Measurements from ENCODE around the gene ADAM8.

Gene ADAM8

DNA sequence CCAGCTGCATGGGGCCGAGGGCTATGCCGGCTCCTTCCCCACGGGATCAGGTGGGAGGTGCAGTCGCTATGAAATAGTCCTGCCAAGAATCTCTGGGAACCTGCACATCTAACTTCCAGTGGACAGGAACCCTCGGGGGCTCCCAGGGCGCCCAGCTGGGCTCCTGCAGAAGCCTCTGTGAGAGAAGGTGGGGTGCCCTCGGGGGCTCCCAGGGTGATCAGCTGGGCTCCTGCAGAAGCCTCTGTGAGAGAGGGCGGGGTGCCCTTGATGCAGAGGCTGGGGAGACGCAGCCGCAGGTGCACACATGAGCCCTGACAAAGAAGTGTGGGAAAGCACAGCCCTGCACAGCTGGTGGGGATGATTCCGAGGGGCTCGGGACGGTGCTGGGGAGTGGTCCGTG is 33.1 kb downstream of the ADAM8 start:
- TF ChIP-seq EZH2 (IDR thresholded peaks at IDR 0.05; ENCODE audit: borderline replicate concordance, low read depth, low read length, severe bottlenecking) (no peak), CTCF (IDR thresholded peaks at IDR 0.05; ENCODE audit: borderline replicate concordance, extremely low read depth, low read length, poor library complexity, severe bottlenecking) (no peak)
- H4K20me1 ChIP-seq (ENCODE audit: insufficient read depth, low read length): 0 out of 2 replicates have a peak, but pooled peaks cover 3% of the 10 kb centered on the region
- no peak overlapping the region for H3K4me3 ChIP-seq (ENCODE audit: low read depth in 1 of 2, low read length in 2 of 2)
- H3K4me2 ChIP-seq (ENCODE audit: insufficient read depth, low read length): no peak overlapping the region
- no peak overlapping the region for H3K9ac ChIP-seq (ENCODE audit: low read depth, low read length)
- H2AFZ ChIP-seq (ENCODE audit: low read depth, low read length): no peak overlapping the region
- no peaks in the 10 kb centered on the region for H3K27me3 ChIP-seq (ENCODE audit: insufficient read depth, low read length, poor library complexity)
- DNase-seq (no peak), ATAC-seq (ENCODE audit: insufficient read depth, low read depth) (no peak)
- H3K9me3 ChIP-seq (ENCODE audit: insufficient read depth, low read length, severe bottlenecking): no peaks in the 10 kb centered on the region
- H3K4me1 ChIP-seq (ENCODE audit: insufficient read depth, low read length): no peaks in the 10 kb centered on the region
- H3K27ac ChIP-seq (ENCODE audit: low read length): no peak overlapping the region
- H3K36me3 ChIP-seq (ENCODE audit: insufficient read depth, low read length): no peaks in the 10 kb centered on the region
- no peaks in the 10 kb centered on the region for H3K79me2 ChIP-seq (ENCODE audit: insufficient read depth, low read length)

DNA sequence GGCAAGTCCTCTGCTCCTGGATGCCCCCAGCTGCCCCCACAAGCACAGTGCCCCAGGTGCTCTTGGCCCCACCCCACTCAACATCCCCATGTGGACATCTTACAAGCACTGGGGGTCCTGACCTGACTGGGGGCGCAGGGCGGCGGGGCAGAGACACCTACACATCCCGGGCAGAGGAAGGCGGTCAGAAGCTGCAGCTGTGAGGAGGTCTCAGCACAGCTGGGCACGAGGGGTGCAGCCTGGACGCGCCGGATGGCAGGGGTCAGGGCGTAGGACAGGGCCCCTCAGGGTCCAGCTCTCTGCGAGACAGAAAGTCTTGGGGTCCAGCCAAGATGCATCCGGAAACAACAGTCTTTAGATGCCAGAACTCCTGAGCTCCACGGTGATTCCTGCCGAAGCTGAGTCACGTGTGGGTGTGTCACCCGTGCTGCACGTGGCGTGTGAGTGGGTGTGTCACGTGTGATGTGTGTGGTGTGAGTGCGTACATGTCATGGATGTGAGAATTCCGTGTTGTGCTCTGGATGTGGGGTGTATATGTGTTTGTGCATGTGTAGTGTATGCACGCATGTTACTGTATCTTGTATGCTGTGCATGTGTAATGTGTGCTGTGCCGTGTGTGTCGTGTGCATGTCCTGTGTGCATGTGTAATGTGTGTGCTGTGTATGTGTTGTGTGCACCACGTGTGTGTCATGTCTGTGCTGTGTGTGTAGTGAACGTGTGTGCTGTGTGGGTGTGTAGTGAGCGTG is 33.9 kb downstream of the ADAM8 start:
- TF ChIP-seq EZH2 (IDR thresholded peaks at IDR 0.05; ENCODE audit: borderline replicate concordance, low read depth, low read length, severe bottlenecking): no peak
- TF ChIP-seq CTCF (IDR thresholded peaks at IDR 0.05; ENCODE audit: borderline replicate concordance, extremely low read depth, low read length, poor library complexity, severe bottlenecking): no peak
- no peak overlapping the region for H3K9ac ChIP-seq (ENCODE audit: low read depth, low read length)
- no peak overlapping the region for H3K4me2 ChIP-seq (ENCODE audit: insufficient read depth, low read length)
- no peaks in the 10 kb centered on the region for H3K36me3 ChIP-seq (ENCODE audit: insufficient read depth, low read length)
- no peak overlapping the region for H3K4me3 ChIP-seq (ENCODE audit: low read depth in 1 of 2, low read length in 2 of 2)
- H3K4me1 ChIP-seq (ENCODE audit: insufficient read depth, low read length): no peaks in the 10 kb centered on the region
- no peaks in the 10 kb centered on the region for H3K9me3 ChIP-seq (ENCODE audit: insufficient read depth, low read length, severe bottlenecking)
- no peak overlapping the region for H2AFZ ChIP-seq (ENCODE audit: low read depth, low read length)
- H3K27me3 ChIP-seq (ENCODE audit: insufficient read depth, low read length, poor library complexity): no peaks in the 10 kb centered on the region
- ATAC-seq (ENCODE audit: insufficient read depth, low read depth) (no peak), DNase-seq (no peak)
- no peak overlapping the region for H3K27ac ChIP-seq (ENCODE audit: low read length)
- no peaks in the 10 kb centered on the region for H3K79me2 ChIP-seq (ENCODE audit: insufficient read depth, low read length)
- H4K20me1 ChIP-seq (ENCODE audit: insufficient read depth, low read length): 0 out of 2 replicates have a peak, but pooled peaks cover 3% of the 10 kb centered on the region

DNA sequence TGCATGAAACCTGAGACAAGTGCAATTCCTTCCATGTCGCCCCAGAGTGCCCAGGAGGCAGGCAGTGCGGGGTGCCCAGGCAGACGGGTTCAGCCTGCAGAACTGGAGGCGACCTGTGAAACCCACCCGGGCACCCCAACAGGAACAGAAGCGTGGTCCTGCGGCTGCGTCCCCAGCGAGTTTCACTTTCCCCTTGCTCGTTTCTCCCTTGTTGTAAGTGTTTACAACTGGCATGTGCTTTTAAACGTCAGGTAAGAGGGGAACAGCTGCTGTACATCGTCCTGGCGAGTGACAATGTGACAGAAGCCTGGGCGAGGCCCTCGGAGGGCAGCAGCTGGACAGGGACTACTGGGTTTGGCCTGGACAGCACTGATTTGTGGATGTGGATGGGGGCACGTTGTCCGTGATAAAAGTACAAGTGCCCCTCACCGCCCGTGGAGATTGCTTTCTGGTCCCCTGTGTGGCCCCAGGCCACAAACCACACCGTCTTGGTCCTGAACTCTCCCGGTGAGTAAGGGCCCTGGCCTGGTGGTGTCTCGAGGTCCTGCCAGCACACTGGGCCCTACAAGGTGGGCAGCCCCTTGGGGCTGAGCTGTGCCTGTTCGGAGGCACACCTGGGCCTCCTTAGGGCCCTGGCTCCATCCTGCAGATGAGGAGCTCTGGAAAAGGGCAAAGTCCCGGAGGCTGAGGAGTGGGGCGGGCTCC is 35.0 kb downstream of the ADAM8 start:
- no peak for TF ChIP-seq EZH2 (IDR thresholded peaks at IDR 0.05; ENCODE audit: borderline replicate concordance, low read depth, low read length, severe bottlenecking)
- Histone ChIP-seq H2AFZ (ENCODE audit: low read depth, low read length) (no peak overlapping the region), H3K4me2 (ENCODE audit: insufficient read depth, low read length) (no peak overlapping the region), H3K4me3 (ENCODE audit: low read depth in 1 of 2, low read length in 2 of 2) (no peak overlapping the region), H3K36me3 (ENCODE audit: insufficient read depth, low read length) (no peaks in the 10 kb centered on the region), H3K79me2 (ENCODE audit: insufficient read depth, low read length) (no peaks in the 10 kb centered on the region), H3K9ac (ENCODE audit: low read depth, low read length) (no peak overlapping the region), H3K27ac (ENCODE audit: low read length) (no peak overlapping the region), H3K4me1 (ENCODE audit: insufficient read depth, low read length) (no peaks in the 10 kb centered on the region), H3K9me3 (ENCODE audit: insufficient read depth, low read length, severe bottlenecking) (no peaks in the 10 kb centered on the region), H3K27me3 (ENCODE audit: insufficient read depth, low read length, poor library complexity) (no peaks in the 10 kb centered on the region), H4K20me1 (ENCODE audit: insufficient read depth, low read length) (0 out of 2 replicates have a peak, but pooled peaks cover 3% of the 10 kb centered on the region)
- no peak for ATAC-seq (ENCODE audit: insufficient read depth, low read depth)
- DNase-seq: no peak

GRCh38 chr10:133239990-133240389 is 36.7 kb downstream of the ADAM8 start:
- no peaks in the 10 kb centered on the region for H3K36me3 ChIP-seq (ENCODE audit: insufficient read depth, low read length)
- no peak for TF ChIP-seq CTCF (IDR thresholded peaks at IDR 0.05; ENCODE audit: borderline replicate concordance, extremely low read depth, low read length, poor library complexity, severe bottlenecking)
- no peak for TF ChIP-seq EZH2 (IDR thresholded peaks at IDR 0.05; ENCODE audit: borderline replicate concordance, low read depth, low read length, severe bottlenecking)
- no peak overlapping the region for H3K27ac ChIP-seq (ENCODE audit: low read length)
- no peaks in the 10 kb centered on the region for H3K27me3 ChIP-seq (ENCODE audit: insufficient read depth, low read length, poor library complexity)
- H3K4me2 ChIP-seq (ENCODE audit: insufficient read depth, low read length): no peak overlapping the region
- no peak for DNase-seq
- no peak for ATAC-seq (ENCODE audit: insufficient read depth, low read depth)
- H2AFZ ChIP-seq (ENCODE audit: low read depth, low read length): no peak overlapping the region
- H3K9ac ChIP-seq (ENCODE audit: low read depth, low read length): no peak overlapping the region
- no peaks in the 10 kb centered on the region for H3K9me3 ChIP-seq (ENCODE audit: insufficient read depth, low read length, severe bottlenecking)
- 0 out of 2 replicates have a peak, but pooled peaks cover 3% of the 10 kb centered on the region for H4K20me1 ChIP-seq (ENCODE audit: insufficient read depth, low read length)
- no peak overlapping the region for H3K4me3 ChIP-seq (ENCODE audit: low read depth in 1 of 2, low read length in 2 of 2)
- H3K79me2 ChIP-seq (ENCODE audit: insufficient read depth, low read length): no peaks in the 10 kb centered on the region
- no peaks in the 10 kb centered on the region for H3K4me1 ChIP-seq (ENCODE audit: insufficient read depth, low read length)

Measured in DND-41 (cell line).